ENCODE data around the gene TIMP3. TPM values are rescaled to one million over a fixed set of nuclear protein-coding genes. Genes with fewer than 3 reads are reported as not detected.

The TIMP3 gene
- total RNA-seq, 3 donors from 2014 or later: 269 to 1,246 (median 290) TPM

DNA sequence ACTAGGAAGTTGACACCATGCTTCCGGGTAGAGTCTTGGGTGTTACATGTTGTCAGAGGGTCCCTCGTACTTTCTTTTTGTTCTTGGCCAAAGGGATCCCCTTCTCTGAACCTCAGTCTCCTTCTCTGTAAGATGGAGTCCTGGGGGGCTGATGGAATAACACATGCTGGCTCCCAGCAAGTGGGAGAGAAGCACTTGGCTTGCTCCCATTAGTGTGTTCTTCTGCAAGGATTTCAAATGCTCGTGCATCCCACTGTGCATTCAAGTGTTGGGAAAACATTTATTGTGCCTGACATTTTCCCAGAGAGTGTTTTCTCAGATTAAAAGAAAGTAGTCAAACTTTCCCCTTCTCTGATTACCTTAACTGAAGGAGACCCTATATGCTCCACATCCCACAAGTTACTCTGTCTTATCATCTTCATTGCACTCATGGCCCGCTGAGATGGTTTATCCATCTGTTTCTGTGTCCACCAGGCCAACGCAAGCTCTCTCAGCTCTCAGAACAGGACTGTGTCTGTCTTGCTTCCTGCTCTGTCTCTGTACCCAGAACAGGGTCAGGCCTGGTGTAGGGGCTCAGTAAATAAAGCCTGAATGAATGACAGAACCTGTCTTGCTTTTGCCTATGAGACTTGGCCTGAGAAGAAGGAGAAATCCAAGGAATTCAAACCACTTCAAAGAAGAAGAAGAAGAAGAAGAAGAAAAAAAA is 16.0 kb upstream of the TIMP3 start:
- peak overlapping the region; percentile 16 to 36 for H3K27ac ChIP-seq
- H3K4me1 ChIP-seq: peaks cover 0 to 7% of the 10 kb centered on the region in 2 donors
- H3K27me3 ChIP-seq: no peaks in the 10 kb centered on the region
- TF ChIP-seq POLR2AphosphoS5 (IDR thresholded peaks at IDR 0.05) (no peak), POLR2A (IDR thresholded peaks at IDR 0.05) (no peak)
- TF ChIP-seq, protein P1, sequence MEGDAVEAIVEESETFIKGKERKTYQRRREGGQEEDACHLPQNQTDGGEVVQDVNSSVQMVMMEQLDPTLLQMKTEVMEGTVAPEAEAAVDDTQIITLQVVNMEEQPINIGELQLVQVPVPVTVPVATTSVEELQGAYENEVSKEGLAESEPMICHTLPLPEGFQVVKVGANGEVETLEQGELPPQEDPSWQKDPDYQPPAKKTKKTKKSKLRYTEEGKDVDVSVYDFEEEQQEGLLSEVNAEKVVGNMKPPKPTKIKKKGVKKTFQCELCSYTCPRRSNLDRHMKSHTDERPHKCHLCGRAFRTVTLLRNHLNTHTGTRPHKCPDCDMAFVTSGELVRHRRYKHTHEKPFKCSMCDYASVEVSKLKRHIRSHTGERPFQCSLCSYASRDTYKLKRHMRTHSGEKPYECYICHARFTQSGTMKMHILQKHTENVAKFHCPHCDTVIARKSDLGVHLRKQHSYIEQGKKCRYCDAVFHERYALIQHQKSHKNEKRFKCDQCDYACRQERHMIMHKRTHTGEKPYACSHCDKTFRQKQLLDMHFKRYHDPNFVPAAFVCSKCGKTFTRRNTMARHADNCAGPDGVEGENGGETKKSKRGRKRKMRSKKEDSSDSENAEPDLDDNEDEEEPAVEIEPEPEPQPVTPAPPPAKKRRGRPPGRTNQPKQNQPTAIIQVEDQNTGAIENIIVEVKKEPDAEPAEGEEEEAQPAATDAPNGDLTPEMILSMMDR (IDR thresholded peaks at IDR 0.05): no peak
- no peak for DNase-seq (ENCODE audit: low spot score in 2 of 2)
- H3K4me3 ChIP-seq: no peak overlapping the region
- H3K36me3 ChIP-seq: no peaks in the 10 kb centered on the region
- no peaks in the 10 kb centered on the region for H3K9me3 ChIP-seq
- intact Hi-C loops (cut with DNase I; ENCODE audit: low total_unique reads): no loop called here

DNA sequence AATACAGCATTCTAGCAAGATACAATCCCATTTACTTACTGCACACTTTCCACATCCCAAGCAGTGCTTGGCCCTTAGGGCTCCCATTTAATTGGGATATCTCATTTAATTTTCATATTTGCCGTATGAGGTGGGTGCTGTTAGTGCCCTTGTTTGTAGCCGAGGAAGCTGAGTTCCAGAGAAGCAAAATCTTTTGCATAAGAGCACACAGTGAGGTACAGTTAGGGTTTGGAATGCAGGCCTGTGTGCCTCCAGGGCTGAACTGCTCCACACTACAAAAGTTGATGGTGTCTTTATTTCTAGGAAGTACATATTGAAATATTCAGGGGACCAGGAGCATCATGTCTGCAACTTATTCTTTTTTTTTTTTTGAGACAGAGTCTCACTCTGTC is 15.5 kb upstream of the TIMP3 start:
- Histone ChIP-seq H3K36me3 (no peaks in the 10 kb centered on the region), H3K4me3 (no peak overlapping the region), H3K27me3 (no peaks in the 10 kb centered on the region), H3K9me3 (no peaks in the 10 kb centered on the region), H3K27ac (no peak overlapping the region), H3K4me1 (peaks cover 0 to 7% of the 10 kb centered on the region in 2 donors)
- DNase-seq (ENCODE audit: low spot score in 2 of 2): no peak
- intact Hi-C loops (cut with DNase I; ENCODE audit: low total_unique reads): no loop called here
- TF ChIP-seq POLR2A (IDR thresholded peaks at IDR 0.05) (no peak), POLR2AphosphoS5 (IDR thresholded peaks at IDR 0.05) (no peak)
- TF ChIP-seq, protein P1 (IDR thresholded peaks at IDR 0.05): no peak

DNA sequence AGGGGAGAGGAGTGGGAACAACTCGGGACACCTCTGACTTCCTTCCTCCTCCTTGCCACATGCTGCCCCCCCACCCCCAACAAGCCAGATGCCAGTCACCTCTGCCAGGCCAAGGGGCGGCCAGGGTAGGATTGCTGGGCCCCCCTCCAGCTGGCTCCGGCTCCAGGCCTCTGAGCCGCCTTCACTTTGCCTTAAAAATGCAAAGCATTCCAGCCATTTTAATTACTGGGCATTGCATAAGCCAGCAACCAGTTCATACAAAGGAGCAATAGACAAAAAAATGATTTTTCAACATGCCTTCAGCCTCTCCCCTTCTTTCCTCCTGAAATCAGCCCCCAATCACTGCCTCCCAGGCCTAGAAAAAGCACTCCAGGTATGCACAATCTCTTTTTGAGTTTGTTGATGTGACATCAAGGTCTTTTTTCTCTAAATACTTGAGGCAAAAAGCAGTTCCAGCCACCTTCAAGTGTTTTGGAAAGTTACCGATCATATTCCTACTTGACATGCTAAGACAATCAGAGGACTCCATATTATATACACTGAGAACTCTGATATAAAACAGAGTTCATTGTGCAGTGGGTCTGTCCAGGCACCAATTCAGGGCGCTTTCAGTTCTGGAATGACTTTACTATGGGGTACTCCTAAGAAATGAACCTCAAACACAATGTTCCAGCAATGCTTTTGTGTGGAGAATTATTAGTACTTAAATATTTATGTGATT is 12.4 kb upstream of the TIMP3 start:
- TF ChIP-seq POLR2AphosphoS5 (IDR thresholded peaks at IDR 0.05): peak in 1 of 3 donors; percentile 36
- TF ChIP-seq, protein P1 (IDR thresholded peaks at IDR 0.05): no peak
- H3K4me3 ChIP-seq: no peak overlapping the region
- H3K27me3 ChIP-seq: no peaks in the 10 kb centered on the region
- H3K9me3 ChIP-seq: no peaks in the 10 kb centered on the region
- H3K36me3 ChIP-seq: no peaks in the 10 kb centered on the region
- peak overlapping the region; percentile 64 to 70 for H3K27ac ChIP-seq
- peaks cover 0 to 7% of the 10 kb centered on the region in 2 donors for H3K4me1 ChIP-seq
- DNase-seq (ENCODE audit: low spot score in 2 of 2): peak in 1 of 2 donors; percentile 79
- intact Hi-C loops (cut with DNase I; ENCODE audit: low total_unique reads): no loop called here

DNA sequence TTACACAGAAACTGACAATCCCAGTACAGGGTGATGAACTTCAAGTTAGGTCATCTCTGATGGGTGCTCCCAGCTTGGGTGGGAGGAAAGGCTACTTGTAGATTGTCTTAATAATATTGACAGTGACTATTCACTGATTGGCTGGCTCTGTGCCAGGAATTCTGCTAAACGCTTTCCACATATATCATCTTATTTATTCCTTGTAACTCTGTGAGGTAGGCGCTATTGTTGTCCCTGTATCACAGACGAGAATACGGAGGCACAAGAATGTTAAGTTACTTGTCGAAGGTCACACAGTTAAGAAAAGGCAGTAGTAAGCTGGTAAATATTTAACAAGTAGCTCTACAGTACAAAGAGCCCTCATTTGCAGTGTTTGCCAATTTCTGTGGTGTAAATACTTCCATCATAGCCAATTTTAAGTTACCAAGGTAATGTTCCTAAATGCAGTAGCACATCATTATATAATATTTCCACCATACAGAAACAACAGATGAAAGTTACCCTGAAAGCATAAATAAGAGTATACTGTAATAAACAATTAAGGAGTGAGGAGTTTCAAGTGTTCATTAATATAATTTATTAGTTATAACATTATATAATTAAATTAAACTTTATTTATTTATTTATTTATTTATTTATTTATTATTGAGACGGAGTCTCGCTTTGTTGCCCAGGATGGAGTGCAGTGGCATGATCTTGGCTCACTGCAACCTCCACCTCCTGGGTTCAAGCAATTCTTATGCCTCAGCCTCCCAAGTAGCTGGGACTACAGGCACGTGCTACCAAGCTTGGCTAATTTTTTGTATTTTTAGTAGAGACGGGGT is 11.5 kb upstream of the TIMP3 start:
- no peak for DNase-seq (ENCODE audit: low spot score in 2 of 2)

More for the DNA sequence above, 11.5 kb upstream of the TIMP3 start:
- no peak overlapping the region for H3K4me3 ChIP-seq
- no peaks in the 10 kb centered on the region for H3K27me3 ChIP-seq
- intact Hi-C loops (cut with DNase I; ENCODE audit: low total_unique reads): loop anchor here (10.0 kb wide), 1 partner anchor 255 kb away; no protein-coding TSS in a partner anchor
- no peaks in the 10 kb centered on the region for H3K9me3 ChIP-seq
- H3K27ac ChIP-seq: peak overlapping the region; percentile 64 to 70
- TF ChIP-seq POLR2A (IDR thresholded peaks at IDR 0.05): no peak
- TF ChIP-seq, protein P1 (IDR thresholded peaks at IDR 0.05): no peak
- no peak for TF ChIP-seq POLR2AphosphoS5 (IDR thresholded peaks at IDR 0.05)
- H3K36me3 ChIP-seq: no peaks in the 10 kb centered on the region
- peaks cover 0 to 7% of the 10 kb centered on the region in 2 donors for H3K4me1 ChIP-seq

Measured in breast epithelium (tissue), 4 donors.